HepG2 (cell line): ENCODE results near the gene TMEM198. TPM values are rescaled to one million over a fixed set of nuclear protein-coding genes. Genes with fewer than 3 reads are reported as not detected.

Source experiments
- ATRX ChIP-seq: sonication (generic); formaldehyde crosslinking; IDR thresholded peaks from 2 replicates; pipeline ENCODE4 v1.4.0; 2020; ENCODE audit warnings: missing genetic modification reagents, borderline replicate concordance
- BHLHE40 ChIP-seq: IDR thresholded peaks from 2 replicates; pipeline ENCODE4 v1.6.1; 2011; ENCODE audit warnings: low read length, improper control_type of control experiment
- EED ChIP-seq: sonication (generic); formaldehyde crosslinking; IDR thresholded peaks from 2 replicates; pipeline ENCODE4 v1.5.0; 2020; ENCODE audit warnings: mild to moderate bottlenecking, missing genetic modification reagents
- IKZF4 ChIP-seq: sonication (generic); formaldehyde crosslinking; IDR thresholded peaks from 2 replicates; pipeline ENCODE4 v1.5.1; 2020; ENCODE audit warnings: borderline replicate concordance, mild to moderate bottlenecking, low read depth, missing genetic modification reagents; ENCODE audit errors: not compliant biosample characterization
- KDM2A ChIP-seq: sonication (generic); formaldehyde crosslinking; IDR thresholded peaks from 2 replicates; pipeline ENCODE4 v1.4.0; 2020; ENCODE audit warnings: low read depth, missing genetic modification reagents, borderline replicate concordance
- KDM5A ChIP-seq: fragments of 200-600 bp; sonication (generic); IDR thresholded peaks from 2 replicates; pipeline ENCODE4 v1.7.0; 2018; ENCODE audit warnings: antibody characterized with exemption, mild to moderate bottlenecking, low read length, borderline replicate concordance
- YEATS4 ChIP-seq: sonication (generic); formaldehyde crosslinking; IDR thresholded peaks from 2 replicates; pipeline ENCODE4 v1.4.0; 2020; ENCODE audit warnings: missing genetic modification reagents, borderline replicate concordance
- ZNF160 ChIP-seq: sonication (generic); formaldehyde crosslinking; IDR thresholded peaks from 2 replicates; pipeline ENCODE4 v1.8.0; 2022; ENCODE audit warnings: mild to moderate bottlenecking, inconsistent platforms, missing genetic modification reagents
- ZNF263 ChIP-seq: sonication (generic); formaldehyde crosslinking; IDR thresholded peaks from 2 replicates; pipeline ENCODE4 v1.4.0; 2020; ENCODE audit warnings: missing genetic modification reagents
- ZNF556 ChIP-seq: sonication (generic); formaldehyde crosslinking; IDR thresholded peaks from 2 replicates; pipeline ENCODE4 v1.4.0; 2020; ENCODE audit warnings: mild to moderate bottlenecking, missing genetic modification reagents, borderline replicate concordance
- ZNF563 ChIP-seq: sonication (generic); formaldehyde crosslinking; IDR thresholded peaks from 2 replicates; pipeline ENCODE4 v1.8.0; 2022; ENCODE audit warnings: mild to moderate bottlenecking, moderate library complexity, missing genetic modification reagents
- ZNF589 ChIP-seq: sonication (generic); formaldehyde crosslinking; conservative IDR thresholded peaks from 2 replicates; pipeline ENCODE4 v1.8.0; 2022; ENCODE audit warnings: mild to moderate bottlenecking, moderate library complexity, missing genetic modification reagents
- ZNF773 ChIP-seq: sonication (generic); formaldehyde crosslinking; IDR thresholded peaks from 2 replicates; pipeline ENCODE4 v1.4.0; 2020; ENCODE audit warnings: missing genetic modification reagents, borderline replicate concordance
- polyA plus RNA-seq, 8 experiments: library from polyadenylated mRNA; depleted of rRNA in 3 of 8; stranded (reverse) in 7 of 8; unstranded in 1 of 8; fragments of >200 nt; fragmentation: Illumina TruSeq in 4 of 8; extraction: Trizol in 4 of 8; gene quantifications; 2 replicates each; pipeline versions ENCODE4 v1.2.1 to v1.2.3, GENCODE V29; 2011 to 2016; ENCODE audit warnings: low read depth in 4 of 8, missing spikeins in 1 of 8, mixed read lengths in 1 of 8; ENCODE audit not compliant: insufficient read depth in 1 of 8
- total RNA-seq, 5 experiments: library from RNA; depleted of rRNA; stranded (reverse); fragments of >200 nt; fragmentation: Illumina TruSeq; extraction: Trizol; gene quantifications; 2 replicates each; pipeline ENCODE4 v1.2.3, GENCODE V29; 2016; ENCODE audit warnings: low read depth in 1 of 5
- TF ChIP-seq, protein P1 (sequence below): sonication (generic); formaldehyde crosslinking; IDR thresholded peaks from 2 replicates; pipeline ENCODE4 v1.5.0; 2020; ENCODE audit warnings: missing genetic modification reagents, mild to moderate bottlenecking, borderline replicate concordance
- TF ChIP-seq, protein P2 (sequence below): sonication (generic); formaldehyde crosslinking; IDR thresholded peaks from 2 replicates; pipeline ENCODE4 v1.4.0; 2020; ENCODE audit warnings: mild to moderate bottlenecking, missing genetic modification reagents
- TF ChIP-seq, protein P3 (sequence below): sonication (generic); formaldehyde crosslinking; conservative IDR thresholded peaks from 2 replicates; pipeline ENCODE4 v1.8.0; 2022; ENCODE audit warnings: missing genetic modification reagents
- TF ChIP-seq, protein P4 (sequence below): sonication (generic); formaldehyde crosslinking; IDR thresholded peaks from 2 replicates; pipeline ENCODE4 v1.5.0; 2020; ENCODE audit warnings: mild to moderate bottlenecking, low read depth, missing genetic modification reagents, borderline replicate concordance
- TF ChIP-seq, protein P5 (sequence below): sonication (generic); formaldehyde crosslinking; conservative IDR thresholded peaks from 2 replicates; pipeline ENCODE4 v1.4.0; 2020; ENCODE audit warnings: mild to moderate bottlenecking, missing genetic modification reagents, moderate library complexity
- TF ChIP-seq, protein P6 (sequence below): IDR thresholded peaks from 2 replicates; pipeline ENCODE4 v1.6.1; 2012; ENCODE audit warnings: inconsistent platforms

TMEM198 gene
- total and polyA plus RNA-seq, 2 of the 13 experiments (the other 11 are each of a cell fraction or from before 2014, with no cell fraction given): 17.3 to 23.5 TPM

DNA sequence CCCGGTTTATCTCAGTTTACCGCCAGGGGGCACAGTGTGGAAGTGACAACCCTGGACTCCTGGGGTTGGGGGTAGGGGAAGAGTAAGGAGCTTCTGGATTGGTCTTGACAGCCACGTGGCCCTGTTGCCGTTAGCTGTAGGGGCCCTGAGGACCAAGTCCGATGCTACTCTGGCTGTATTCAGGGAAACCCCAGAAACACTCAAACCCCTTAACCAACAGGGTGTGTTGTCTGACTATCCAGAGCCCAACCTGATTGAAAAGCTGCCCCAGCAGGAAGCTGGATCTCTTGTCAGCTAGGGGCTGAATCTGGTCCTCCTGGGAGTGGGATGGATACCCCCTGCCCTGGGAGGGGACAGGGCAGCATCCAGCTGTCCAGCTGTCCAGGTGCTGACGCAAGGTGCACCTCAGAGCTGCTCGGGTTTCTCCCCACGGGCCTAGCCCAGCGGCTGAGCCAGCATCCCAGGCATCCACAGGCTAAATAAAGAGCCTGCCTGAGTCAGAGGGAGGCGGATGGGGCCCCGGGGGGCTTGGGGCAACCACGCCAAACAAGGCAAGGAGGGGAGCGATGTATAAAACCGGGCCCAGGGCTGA, 48.2 kb upstream of the TMEM198 start (continued):
- TF ChIP-seq, protein P1, sequence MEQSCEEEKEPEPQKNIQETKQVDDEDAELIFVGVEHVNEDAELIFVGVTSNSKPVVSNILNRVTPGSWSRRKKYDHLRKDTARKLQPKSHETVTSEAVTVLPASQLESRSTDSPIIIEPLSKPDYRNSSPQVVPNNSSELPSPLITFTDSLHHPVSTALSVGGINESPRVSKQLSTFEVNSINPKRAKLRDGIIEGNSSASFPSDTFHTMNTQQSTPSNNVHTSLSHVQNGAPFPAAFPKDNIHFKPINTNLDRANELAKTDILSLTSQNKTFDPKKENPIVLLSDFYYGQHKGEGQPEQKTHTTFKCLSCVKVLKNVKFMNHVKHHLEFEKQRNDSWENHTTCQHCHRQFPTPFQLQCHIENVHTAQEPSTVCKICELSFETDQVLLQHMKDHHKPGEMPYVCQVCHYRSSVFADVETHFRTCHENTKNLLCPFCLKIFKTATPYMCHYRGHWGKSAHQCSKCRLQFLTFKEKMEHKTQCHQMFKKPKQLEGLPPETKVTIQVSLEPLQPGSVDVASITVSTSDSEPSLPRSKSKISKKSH (CRISPR knock-in tag): 0 out of 2 replicates have a peak, but pooled peaks have one; percentile 4
- TF ChIP-seq EED (CRISPR knock-in tag) (0 out of 2 replicates have a peak, but pooled peaks have one; percentile 24), ZNF160 (CRISPR knock-in tag) (no peak), BHLHE40 (no peak), KDM2A (CRISPR knock-in tag) (peak; percentile 42; the same call in 1 of the 2 replicates), KDM5A (no peak), YEATS4 (CRISPR knock-in tag) (0 out of 2 replicates have a peak, but pooled peaks have one; percentile 3), IKZF4 (CRISPR knock-in tag) (no peak), ZNF263 (CRISPR knock-in tag) (no peak), ZNF563 (CRISPR knock-in tag) (no peak), ATRX (CRISPR knock-in tag) (no peak), ZNF773 (CRISPR knock-in tag) (no peak), ZNF589 (CRISPR knock-in tag) (no peak), ZNF556 (CRISPR knock-in tag) (0 out of 2 replicates have a peak, but pooled peaks have one; percentile 58)
- TF ChIP-seq, protein P2, sequence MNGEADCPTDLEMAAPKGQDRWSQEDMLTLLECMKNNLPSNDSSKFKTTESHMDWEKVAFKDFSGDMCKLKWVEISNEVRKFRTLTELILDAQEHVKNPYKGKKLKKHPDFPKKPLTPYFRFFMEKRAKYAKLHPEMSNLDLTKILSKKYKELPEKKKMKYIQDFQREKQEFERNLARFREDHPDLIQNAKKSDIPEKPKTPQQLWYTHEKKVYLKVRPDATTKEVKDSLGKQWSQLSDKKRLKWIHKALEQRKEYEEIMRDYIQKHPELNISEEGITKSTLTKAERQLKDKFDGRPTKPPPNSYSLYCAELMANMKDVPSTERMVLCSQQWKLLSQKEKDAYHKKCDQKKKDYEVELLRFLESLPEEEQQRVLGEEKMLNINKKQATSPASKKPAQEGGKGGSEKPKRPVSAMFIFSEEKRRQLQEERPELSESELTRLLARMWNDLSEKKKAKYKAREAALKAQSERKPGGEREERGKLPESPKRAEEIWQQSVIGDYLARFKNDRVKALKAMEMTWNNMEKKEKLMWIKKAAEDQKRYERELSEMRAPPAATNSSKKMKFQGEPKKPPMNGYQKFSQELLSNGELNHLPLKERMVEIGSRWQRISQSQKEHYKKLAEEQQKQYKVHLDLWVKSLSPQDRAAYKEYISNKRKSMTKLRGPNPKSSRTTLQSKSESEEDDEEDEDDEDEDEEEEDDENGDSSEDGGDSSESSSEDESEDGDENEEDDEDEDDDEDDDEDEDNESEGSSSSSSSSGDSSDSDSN (CRISPR knock-in tag): no peak
- TF ChIP-seq, protein P3, sequence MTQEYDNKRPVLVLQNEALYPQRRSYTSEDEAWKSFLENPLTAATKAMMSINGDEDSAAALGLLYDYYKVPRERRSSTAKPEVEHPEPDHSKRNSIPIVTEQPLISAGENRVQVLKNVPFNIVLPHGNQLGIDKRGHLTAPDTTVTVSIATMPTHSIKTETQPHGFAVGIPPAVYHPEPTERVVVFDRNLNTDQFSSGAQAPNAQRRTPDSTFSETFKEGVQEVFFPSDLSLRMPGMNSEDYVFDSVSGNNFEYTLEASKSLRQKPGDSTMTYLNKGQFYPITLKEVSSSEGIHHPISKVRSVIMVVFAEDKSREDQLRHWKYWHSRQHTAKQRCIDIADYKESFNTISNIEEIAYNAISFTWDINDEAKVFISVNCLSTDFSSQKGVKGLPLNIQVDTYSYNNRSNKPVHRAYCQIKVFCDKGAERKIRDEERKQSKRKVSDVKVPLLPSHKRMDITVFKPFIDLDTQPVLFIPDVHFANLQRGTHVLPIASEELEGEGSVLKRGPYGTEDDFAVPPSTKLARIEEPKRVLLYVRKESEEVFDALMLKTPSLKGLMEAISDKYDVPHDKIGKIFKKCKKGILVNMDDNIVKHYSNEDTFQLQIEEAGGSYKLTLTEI (CRISPR knock-in tag): no peak
- TF ChIP-seq, protein P4, sequence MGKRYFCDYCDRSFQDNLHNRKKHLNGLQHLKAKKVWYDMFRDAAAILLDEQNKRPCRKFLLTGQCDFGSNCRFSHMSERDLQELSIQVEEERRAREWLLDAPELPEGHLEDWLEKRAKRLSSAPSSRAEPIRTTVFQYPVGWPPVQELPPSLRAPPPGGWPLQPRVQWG (CRISPR knock-in tag): no peak
- TF ChIP-seq, protein P5, sequence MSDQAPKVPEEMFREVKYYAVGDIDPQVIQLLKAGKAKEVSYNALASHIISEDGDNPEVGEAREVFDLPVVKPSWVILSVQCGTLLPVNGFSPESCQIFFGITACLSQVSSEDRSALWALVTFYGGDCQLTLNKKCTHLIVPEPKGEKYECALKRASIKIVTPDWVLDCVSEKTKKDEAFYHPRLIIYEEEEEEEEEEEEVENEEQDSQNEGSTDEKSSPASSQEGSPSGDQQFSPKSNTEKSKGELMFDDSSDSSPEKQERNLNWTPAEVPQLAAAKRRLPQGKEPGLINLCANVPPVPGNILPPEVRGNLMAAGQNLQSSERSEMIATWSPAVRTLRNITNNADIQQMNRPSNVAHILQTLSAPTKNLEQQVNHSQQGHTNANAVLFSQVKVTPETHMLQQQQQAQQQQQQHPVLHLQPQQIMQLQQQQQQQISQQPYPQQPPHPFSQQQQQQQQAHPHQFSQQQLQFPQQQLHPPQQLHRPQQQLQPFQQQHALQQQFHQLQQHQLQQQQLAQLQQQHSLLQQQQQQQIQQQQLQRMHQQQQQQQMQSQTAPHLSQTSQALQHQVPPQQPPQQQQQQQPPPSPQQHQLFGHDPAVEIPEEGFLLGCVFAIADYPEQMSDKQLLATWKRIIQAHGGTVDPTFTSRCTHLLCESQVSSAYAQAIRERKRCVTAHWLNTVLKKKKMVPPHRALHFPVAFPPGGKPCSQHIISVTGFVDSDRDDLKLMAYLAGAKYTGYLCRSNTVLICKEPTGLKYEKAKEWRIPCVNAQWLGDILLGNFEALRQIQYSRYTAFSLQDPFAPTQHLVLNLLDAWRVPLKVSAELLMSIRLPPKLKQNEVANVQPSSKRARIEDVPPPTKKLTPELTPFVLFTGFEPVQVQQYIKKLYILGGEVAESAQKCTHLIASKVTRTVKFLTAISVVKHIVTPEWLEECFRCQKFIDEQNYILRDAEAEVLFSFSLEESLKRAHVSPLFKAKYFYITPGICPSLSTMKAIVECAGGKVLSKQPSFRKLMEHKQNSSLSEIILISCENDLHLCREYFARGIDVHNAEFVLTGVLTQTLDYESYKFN (CRISPR knock-in tag): 0 out of 2 replicates have a peak, but pooled peaks have one; percentile 14
- TF ChIP-seq, protein P6, sequence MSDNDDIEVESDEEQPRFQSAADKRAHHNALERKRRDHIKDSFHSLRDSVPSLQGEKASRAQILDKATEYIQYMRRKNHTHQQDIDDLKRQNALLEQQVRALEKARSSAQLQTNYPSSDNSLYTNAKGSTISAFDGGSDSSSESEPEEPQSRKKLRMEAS: peak; percentile 82
